Stimulated activated CD4-positive, alpha-beta T cell treated with anti-CD3 and anti-CD28 coated beads, Interleukin-4, amount 100 ng/mL, for 24 hours (primary cell): ENCODE measurements around the gene RRP36.

Experiments used
- DNase-seq: peaks from one replicate; pipeline ENCODE4 v3.0.0-alpha.2; 2020

Gene RRP36

GRCh38 chr6:43074847-43075669, 53.6 kb downstream of the RRP36 start:
- no peak for DNase-seq

DNA sequence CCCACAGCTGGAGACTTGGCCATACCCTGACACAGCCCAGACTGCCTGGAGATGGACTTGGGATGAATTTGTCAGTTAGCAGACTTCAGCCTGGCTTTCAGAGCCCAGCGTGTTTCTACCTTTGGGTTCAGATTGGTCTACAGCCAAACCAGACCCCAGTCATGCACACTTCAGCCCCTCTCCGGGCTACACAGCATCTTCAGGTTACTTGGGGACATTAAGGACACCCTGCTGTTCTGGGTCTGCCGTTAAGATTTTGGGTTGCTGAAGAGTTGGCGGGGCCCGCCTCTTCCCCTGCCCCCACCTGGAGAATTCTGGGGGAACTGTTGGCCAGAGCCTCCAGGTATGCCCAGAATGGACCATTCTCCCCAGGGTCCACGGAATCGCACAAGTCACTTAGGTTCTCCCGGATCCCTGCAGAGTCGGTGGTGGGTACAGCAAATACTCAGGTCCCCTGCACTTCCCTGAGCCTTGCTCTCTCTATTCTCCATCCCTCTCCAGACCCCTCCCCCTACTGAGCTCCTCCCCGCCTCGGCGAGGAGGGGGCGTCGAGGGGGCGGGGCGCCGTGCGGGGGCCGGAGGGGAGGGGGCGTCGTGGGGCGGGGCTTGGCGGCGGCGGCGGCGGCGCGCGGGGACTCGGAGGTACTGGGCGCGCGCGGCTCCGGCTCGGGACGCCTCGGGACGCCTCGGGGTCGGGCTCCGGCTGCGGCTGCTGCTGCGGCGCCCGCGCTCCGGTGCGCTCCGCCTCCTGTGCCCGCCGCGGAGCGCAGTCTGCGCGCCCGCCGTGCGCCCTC, 54.4 kb downstream of the RRP36 start, which contains the start of gene PTK7:
TSS of gene PTK7 (plus strand) at position 645 of the 794 bp plus-strand sequence. CDS start 175 bp downstream, outside the sequence.
- DNase-seq, result no peak

- no peak for DNase-seq
Measured at GRCh38 chr6:43076464-43077332, 55.3 kb downstream of the RRP36 start.

- DNase-seq, result no peak
Measured at GRCh38 chr6:43077333-43077809, 55.9 kb downstream of the RRP36 start.

DNA sequence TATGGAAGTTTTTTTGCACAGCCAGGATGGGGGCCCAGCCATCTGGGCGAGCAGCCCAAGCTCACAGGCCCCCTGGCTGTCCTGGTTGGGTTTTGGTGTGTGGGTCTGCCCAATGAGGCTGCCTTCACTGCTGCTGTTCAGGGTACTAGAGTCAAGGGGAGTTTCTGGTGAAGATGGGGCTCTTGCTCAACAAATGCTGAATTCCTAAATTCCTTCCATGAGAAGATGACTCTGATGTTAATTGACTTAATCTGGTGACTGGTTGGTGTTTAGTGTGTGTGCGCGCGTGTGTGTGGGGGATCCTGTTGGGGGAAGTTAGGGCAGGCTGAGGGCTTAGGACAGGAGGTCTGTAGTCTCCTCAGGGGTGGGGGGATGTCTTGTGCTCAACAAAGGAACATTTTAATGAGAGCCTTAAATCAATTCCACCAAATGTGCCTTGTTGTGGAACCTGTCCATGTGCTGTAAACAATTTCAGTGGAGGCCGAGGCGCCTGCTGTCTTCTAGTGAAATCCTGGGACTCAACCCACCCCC, 56.6 kb downstream of the RRP36 start:
- DNase-seq, result no peak

GRCh38 chr6:43078691-43079090, 57.3 kb downstream of the RRP36 start:
- no peak for DNase-seq
